Measurements from ENCODE around the gene SDK1.

DNA sequence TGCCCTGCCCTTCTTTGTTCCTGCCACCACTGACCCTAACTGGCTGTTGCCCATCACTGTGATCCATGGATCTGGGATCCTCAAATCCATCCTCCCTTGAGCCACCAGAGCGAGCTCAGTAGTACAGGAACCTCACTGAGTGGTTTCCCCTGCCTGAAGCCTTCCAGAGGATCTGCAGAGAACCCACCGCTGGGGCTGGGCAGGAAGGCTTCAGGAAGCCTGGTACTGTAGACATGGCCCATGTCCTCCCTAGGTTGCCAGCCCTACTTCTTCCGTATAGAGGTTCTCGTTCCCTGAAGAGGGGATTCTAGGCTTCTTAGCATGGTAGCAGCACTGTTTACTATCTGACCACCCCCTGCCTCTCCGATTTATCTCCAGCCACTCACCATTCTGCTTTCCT, 693.7 kb downstream of the SDK1 start:
- TF ChIP-seq POLR2A (IDR thresholded peaks at IDR 0.05; ENCODE audit: low read length) (no peak), GATA1 (IDR thresholded peaks at IDR 0.05; ENCODE audit: low read depth, low read length) (no peak)
